ENCODE measurements around the gene APOLD1. TPM values are rescaled to one million over a fixed set of nuclear protein-coding genes. Genes with fewer than 3 reads are reported as not detected.
"Not testable (repeated sequence)": the region's sequence is repeated elsewhere in the genome, so short reads cannot be mapped to it uniquely, and the experiment has no call there.

APOLD1 gene
- total RNA-seq, 2 donors from 2014 or later: 1.8 to 3.2 TPM

- no peaks in the 10 kb centered on the region for H3K9me3 ChIP-seq (ENCODE audit: control insufficient read depth, low read length)
- H3K36me3 Mint-ChIP-seq (ENCODE audit: low read depth): peaks cover 43% of the 10 kb centered on the region
- DNase-seq: no peak
- no peaks in the 10 kb centered on the region for H3K9me3 Mint-ChIP-seq
- H3K4me3 Mint-ChIP-seq: no peak overlapping the region
- peaks cover 50% of the 10 kb centered on the region for H3K36me3 ChIP-seq (ENCODE audit: control insufficient read depth, insufficient read depth, low read length)
- WGBS, 2 experiments (ENCODE audit: insufficient coverage in 1 of 2, insufficient read length in 1 of 2): 91 to 100% methylated on average over 1 of the region's 1 CpG
- no peak overlapping the region for H3K27ac ChIP-seq (ENCODE audit: low read depth, low read length)
- H3K4me3 ChIP-seq (ENCODE audit: low read length): no peak overlapping the region
- no peak for TF ChIP-seq CTCF (conservative IDR thresholded peaks at IDR 0.05)
- no peak overlapping the region for H3K9ac ChIP-seq (ENCODE audit: extremely low read depth, low read length, poor library complexity, severe bottlenecking)
- H3K4me1 ChIP-seq (ENCODE audit: control insufficient read depth, insufficient read depth, low read length): no peaks in the 10 kb centered on the region
- H3K4me1 Mint-ChIP-seq: peaks cover 17% of the 10 kb centered on the region
- no peaks in the 10 kb centered on the region for H3K27me3 Mint-ChIP-seq (ENCODE audit: insufficient read depth)
- H3K27me3 ChIP-seq (ENCODE audit: control insufficient read depth, insufficient read depth, low read length, poor library complexity, severe bottlenecking): no peaks in the 10 kb centered on the region
- no peak overlapping the region for H3K27ac Mint-ChIP-seq
Observed at GRCh38 chr12:12839003-12839395, 53.5 kb downstream of the APOLD1 start.

GRCh38 chr12:12839439-12839838 lies 54.0 kb downstream of the APOLD1 start:
- not testable (repeated sequence) for H3K9me3 ChIP-seq (ENCODE audit: control insufficient read depth, low read length); H3K27me3 Mint-ChIP-seq (ENCODE audit: insufficient read depth); H3K4me3 ChIP-seq (ENCODE audit: low read length); H3K9me3 Mint-ChIP-seq; H3K27ac ChIP-seq (ENCODE audit: low read depth, low read length); H3K27me3 ChIP-seq (ENCODE audit: control insufficient read depth, insufficient read depth, low read length, poor library complexity, severe bottlenecking); H3K9ac ChIP-seq (ENCODE audit: extremely low read depth, low read length, poor library complexity, severe bottlenecking); H3K27ac Mint-ChIP-seq; H3K4me1 ChIP-seq (ENCODE audit: control insufficient read depth, insufficient read depth, low read length); H3K4me3 Mint-ChIP-seq; DNase-seq
- WGBS, 2 experiments (ENCODE audit: insufficient coverage in 1 of 2, insufficient read length in 1 of 2): 96% methylated on average over 4 to 10 of the region's 10 CpGs
- Mint-ChIP-seq H3K4me1 (peaks cover 17% of the 10 kb centered on the region), H3K36me3 (ENCODE audit: low read depth) (peaks cover 42% of the 10 kb centered on the region)
- H3K36me3 ChIP-seq (ENCODE audit: control insufficient read depth, insufficient read depth, low read length): peaks cover 50% of the 10 kb centered on the region

- Histone ChIP-seq H3K4me3 (ENCODE audit: low read length) (no peak overlapping the region), H3K36me3 (ENCODE audit: control insufficient read depth, insufficient read depth, low read length) (peaks cover 46% of the 10 kb centered on the region), H3K9ac (ENCODE audit: extremely low read depth, low read length, poor library complexity, severe bottlenecking) (no peak overlapping the region), H3K4me1 (ENCODE audit: control insufficient read depth, insufficient read depth, low read length) (no peaks in the 10 kb centered on the region), H3K27ac (ENCODE audit: low read depth, low read length) (no peak overlapping the region), H3K9me3 (ENCODE audit: control insufficient read depth, low read length) (no peaks in the 10 kb centered on the region), H3K27me3 (ENCODE audit: control insufficient read depth, insufficient read depth, low read length, poor library complexity, severe bottlenecking) (no peaks in the 10 kb centered on the region)
- Mint-ChIP-seq H3K36me3 (ENCODE audit: low read depth) (peaks cover 37% of the 10 kb centered on the region), H3K4me3 (no peak overlapping the region), H3K9me3 (no peaks in the 10 kb centered on the region), H3K27ac (no peak overlapping the region), H3K27me3 (ENCODE audit: insufficient read depth) (no peaks in the 10 kb centered on the region), H3K4me1 (peaks cover 12% of the 10 kb centered on the region)
- 90 to 98% methylated on average over 2 to 3 of the region's 5 CpGs for WGBS, 2 experiments (ENCODE audit: insufficient coverage in 1 of 2, insufficient read length in 1 of 2)
- no peak for TF ChIP-seq CTCF (conservative IDR thresholded peaks at IDR 0.05)
- no peak for DNase-seq
Observed at GRCh38 chr12:12839873-12840579, 54.6 kb downstream of the APOLD1 start.

DNA sequence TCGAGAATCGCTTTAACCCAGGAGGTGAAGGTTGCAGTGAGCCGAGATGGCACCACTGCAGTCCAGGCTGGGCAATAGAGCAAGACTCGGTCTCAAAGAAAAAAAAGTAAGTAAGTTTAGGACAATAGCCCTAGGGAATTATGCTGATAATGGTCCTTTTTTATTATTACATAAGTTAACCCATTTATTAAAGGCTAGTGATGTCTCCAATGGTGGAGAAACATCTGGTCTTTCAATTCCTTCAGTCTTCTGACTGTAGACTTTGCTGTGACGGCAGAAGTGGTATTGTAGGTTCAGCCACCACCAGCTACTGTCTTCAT lies 55.1 kb downstream of the APOLD1 start:
- H3K27me3 Mint-ChIP-seq (ENCODE audit: insufficient read depth): no peaks in the 10 kb centered on the region
- no peak overlapping the region for H3K9ac ChIP-seq (ENCODE audit: extremely low read depth, low read length, poor library complexity, severe bottlenecking)
- 93 to 94% methylated on average over 3 to 5 of the region's 5 CpGs for WGBS, 2 experiments (ENCODE audit: insufficient coverage in 1 of 2, insufficient read length in 1 of 2)

More for the DNA sequence above, 55.1 kb downstream of the APOLD1 start:
- no peak overlapping the region for H3K27ac Mint-ChIP-seq
- Histone ChIP-seq H3K9me3 (ENCODE audit: control insufficient read depth, low read length) (no peaks in the 10 kb centered on the region), H3K4me1 (ENCODE audit: control insufficient read depth, insufficient read depth, low read length) (no peaks in the 10 kb centered on the region), H3K36me3 (ENCODE audit: control insufficient read depth, insufficient read depth, low read length) (peaks cover 40% of the 10 kb centered on the region), H3K4me3 (ENCODE audit: low read length) (no peak overlapping the region), H3K27me3 (ENCODE audit: control insufficient read depth, insufficient read depth, low read length, poor library complexity, severe bottlenecking) (no peaks in the 10 kb centered on the region), H3K27ac (ENCODE audit: low read depth, low read length) (no peak overlapping the region)
- peaks cover 31% of the 10 kb centered on the region for H3K36me3 Mint-ChIP-seq (ENCODE audit: low read depth)
- peaks cover 12% of the 10 kb centered on the region for H3K4me1 Mint-ChIP-seq
- TF ChIP-seq CTCF (conservative IDR thresholded peaks at IDR 0.05): no peak
- no peak for DNase-seq
- no peak overlapping the region for H3K4me3 Mint-ChIP-seq
- H3K9me3 Mint-ChIP-seq: no peaks in the 10 kb centered on the region
